BJ (cell line): Measurements from ENCODE around the gene LGALS12. TPM values are rescaled to one million over a fixed set of nuclear protein-coding genes. Genes with fewer than 3 reads are reported as not detected.

Experiments
- CTCF ChIA-PET: fragments of 350-600 bp; formaldehyde crosslinking; extraction: SDS; loops from one replicate; lab custom pipeline; 2021; ENCODE audit warnings: antibody characterized with exemption, inconsistent platforms; lab: Yijun Ruan, JAX
- POLR2A ChIA-PET: fragments of 300-600 bp; sonication (Branson Sonifier 250); formaldehyde crosslinking; extraction: SDS; loops from one replicate; lab custom pipeline; 2021; ENCODE audit warnings: antibody characterized with exemption; lab: Charles Lee
- DNase-seq: peaks from one replicate; pipeline ENCODE4 v3.0.0-alpha.2; 2011; ENCODE audit warnings: low read depth
- H3K27me3 ChIP-seq: 2 replicates; pipeline ENCODE4 v1.6.0; 2011; ENCODE audit warnings: low read length; ENCODE audit not compliant: control insufficient read depth, insufficient read depth
- H3K36me3 ChIP-seq: 2 replicates; pipeline ENCODE4 v1.5.1; 2011; ENCODE audit warnings: low read length; ENCODE audit not compliant: control insufficient read depth, insufficient read depth
- H3K4me3 ChIP-seq: 2 replicates; pipeline ENCODE4 v1.5.1; 2011; ENCODE audit warnings: low read depth, mild to moderate bottlenecking, control low read depth, low read length
- CTCF ChIP-seq: IDR thresholded peaks from 2 replicates; pipeline ENCODE4 v1.5.1; 2011; ENCODE audit warnings: low read depth, mild to moderate bottlenecking, control low read depth, inconsistent platforms, low read length, moderate library complexity; ENCODE audit not compliant: insufficient read depth
- polyA plus RNA-seq: library from polyadenylated mRNA; depleted of rRNA; stranded (reverse); fragments of >200 nt; gene quantifications from 2 replicates; pipeline ENCODE4 v1.2.3, GENCODE V29; 2011; rRNA removed

The LGALS12 gene
- polyA plus RNA-seq, 1 experiment, result not detected

DNA sequence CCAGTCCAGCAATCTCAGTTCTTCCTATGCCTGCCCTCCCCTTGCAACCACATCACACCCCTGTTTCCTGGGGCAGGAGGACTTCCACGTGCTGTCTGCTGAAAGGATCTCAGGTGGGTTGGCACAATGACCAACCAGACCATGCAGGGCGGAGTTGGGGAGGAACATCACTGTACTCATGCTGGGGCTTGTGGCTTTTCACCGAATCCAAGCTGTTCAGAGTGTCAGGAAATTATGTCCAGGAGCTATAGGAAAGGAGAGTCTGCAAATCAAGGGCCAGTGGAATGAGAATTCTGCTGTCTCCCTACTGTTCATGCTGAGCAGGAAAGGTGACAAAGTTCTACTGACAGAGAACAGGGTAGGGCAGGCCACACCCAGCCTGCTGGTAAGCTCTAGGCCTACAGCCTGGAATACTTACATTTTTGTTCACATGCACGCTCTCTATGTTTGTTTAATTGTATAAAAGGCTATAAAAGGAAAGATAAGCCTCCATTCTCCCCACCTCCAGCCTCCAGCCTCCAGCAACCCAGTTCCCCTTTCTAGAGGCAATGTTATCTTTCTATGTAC is 59.0 kb downstream of the LGALS12 start:
- TF ChIP-seq CTCF, result no peak
- Histone ChIP-seq H3K27me3 (no peaks in the 10 kb centered on the region), H3K36me3 (no peaks in the 10 kb centered on the region), H3K4me3 (no peak overlapping the region)
- POLR2A ChIA-PET, result no interaction called here
- no peak for DNase-seq
- CTCF ChIA-PET, result no interaction called here

Other genes with a start within 250 kb of the LGALS12 start
- gene SLC22A9, start 136.3 kb upstream of the LGALS12 start, polyA plus RNA-seq, result not detected in 2 replicates
- gene PLAAT5, start 14.9 kb upstream of the LGALS12 start, polyA plus RNA-seq, result not detected in 2 replicates
- gene PLAAT4, start 30.7 kb downstream of the LGALS12 start, polyA plus RNA-seq, result 6.6 and 7.1 TPM in 2 replicates
- not detected in 2 replicates for gene PLAAT2, start 57.3 kb downstream of the LGALS12 start, polyA plus RNA-seq
- gene PLAAT3, start 108.3 kb downstream of the LGALS12 start, polyA plus RNA-seq, result 12.5 and 17.6 TPM in 2 replicates
- 36.1 and 64.8 TPM in 2 replicates for gene ATL3, start 165.3 kb downstream of the LGALS12 start, polyA plus RNA-seq
- 91.4 and 164 TPM in 2 replicates for gene RTN3, start 175.4 kb downstream of the LGALS12 start, polyA plus RNA-seq